Activated T-cell treated with anti-CD3 and anti-CD28 coated beads for 4 hours (primary cell): ENCODE measurements around the gene PCSK5.
"Not testable (repeated sequence)": the region's sequence is repeated elsewhere in the genome, so short reads cannot be mapped to it uniquely, and the experiment has no call there.

Experiments
- DNase-seq: peaks from one replicate; pipeline ENCODE4 v3.0.0-alpha.2; 2020

Gene PCSK5

GRCh38 chr9:75891277-75891741, 836 bp downstream of the PCSK5 start:
- DNase-seq: peak; percentile 25

- DNase-seq: no peak
These were observed 1.3 kb downstream of the PCSK5 start for GRCh38 chr9:75891771-75892215.

GRCh38 chr9:75892216-75892911, 1.9 kb downstream of the PCSK5 start:
- no peak for DNase-seq

GRCh38 chr9:75893106-75893505, 2.6 kb downstream of the PCSK5 start:
- DNase-seq: no peak

GRCh38 chr9:75894566-75894965, 4.1 kb downstream of the PCSK5 start:
- DNase-seq: no peak

GRCh38 chr9:75895112-75895511, 4.6 kb downstream of the PCSK5 start:
- DNase-seq: no peak

GRCh38 chr9:75896193-75896592, 5.7 kb downstream of the PCSK5 start:
- no peak for DNase-seq

- DNase-seq: not testable (repeated sequence)
These were observed 10.5 kb downstream of the PCSK5 start for GRCh38 chr9:75900893-75901524.

GRCh38 chr9:75903785-75904360, 13.4 kb downstream of the PCSK5 start:
- DNase-seq: no peak

- no peak for DNase-seq
These were observed 13.9 kb downstream of the PCSK5 start for GRCh38 chr9:75904364-75904763.

GRCh38 chr9:75906531-75906930, 16.1 kb downstream of the PCSK5 start:
- no peak for DNase-seq

GRCh38 chr9:75907329-75907728, 16.9 kb downstream of the PCSK5 start:
- DNase-seq: no peak

- DNase-seq: no peak
These were observed 17.4 kb downstream of the PCSK5 start for GRCh38 chr9:75907923-75908322.

- DNase-seq: no peak
These were observed 19.3 kb downstream of the PCSK5 start for GRCh38 chr9:75909776-75910175.

- DNase-seq: no peak
These were observed 20.3 kb downstream of the PCSK5 start for GRCh38 chr9:75910731-75911130.

GRCh38 chr9:75911390-75911789, 20.9 kb downstream of the PCSK5 start:
- no peak for DNase-seq

GRCh38 chr9:75912951-75913350, 22.5 kb downstream of the PCSK5 start:
- DNase-seq: no peak

GRCh38 chr9:75914002-75914401, 23.5 kb downstream of the PCSK5 start:
- no peak for DNase-seq

- DNase-seq: no peak
These were observed 24.5 kb downstream of the PCSK5 start for GRCh38 chr9:75914883-75915452.

- DNase-seq: no peak
These were observed 27.7 kb downstream of the PCSK5 start for GRCh38 chr9:75918154-75918553.

- DNase-seq: no peak
These were observed 28.4 kb downstream of the PCSK5 start for GRCh38 chr9:75918909-75919308.

GRCh38 chr9:75921391-75922127, 31.1 kb downstream of the PCSK5 start:
- no peak for DNase-seq

- DNase-seq: no peak
These were observed 35.9 kb downstream of the PCSK5 start for GRCh38 chr9:75926385-75926784.
